ENCODE results near the gene FKBP9. TPM values are rescaled to one million over a fixed set of nuclear protein-coding genes. Genes with fewer than 3 reads are reported as not detected.
A peak's percentile ranks its signal among the peaks of the same experiment; 100 is the strongest.

The FKBP9 gene
- total RNA-seq, 5 donors from 2014 or later (not counting 1 experiment from before 2014, with no cell fraction given): 1.1 to 1.9 (median 1.6) TPM; not detected in 2

DNA sequence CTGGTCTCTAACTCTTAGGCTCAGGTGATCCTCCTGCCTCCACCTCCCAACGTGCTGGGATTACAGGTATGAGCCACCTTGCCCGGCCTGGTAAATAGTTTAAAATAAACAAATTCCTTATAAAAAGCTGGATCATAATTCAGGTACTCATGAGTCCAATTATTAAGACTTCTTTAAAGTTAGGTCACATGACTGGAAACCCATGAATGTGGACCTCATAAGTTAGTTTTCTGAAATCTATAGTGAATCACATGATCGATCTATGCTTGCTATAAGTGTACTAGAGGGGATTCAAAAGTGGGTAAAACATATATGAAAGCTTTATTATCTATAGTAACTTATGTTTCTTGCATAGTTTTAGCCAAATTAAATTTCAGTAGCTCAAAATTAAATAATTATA lies 91.0 kb downstream of the FKBP9 start:
- ChIA-PET POLR2A (interaction anchor here in 1 of 2 donors (0.7 kb wide), 1 partner anchor 14 kb away, joined by 4 read pairs; no protein-coding TSS in a partner anchor), CTCF (interaction anchor here (0.6 to 2.5 kb wide), 6 partner anchors 8 to 202 kb away, joined by 3 to 26 read pairs (median 4); no protein-coding TSS in a partner anchor)
- DNase-seq (no peak), ATAC-seq (replicated peaks in 1 of 4) (no peak)
- Mint-ChIP-seq H3K36me3 (no peaks in the 10 kb centered on the region), H3K9me3 (no peaks in the 10 kb centered on the region), H3K4me3 (no peak overlapping the region), H3K27ac (no peak overlapping the region), H3K27me3 (no peaks in the 10 kb centered on the region), H3K4me1 (peaks cover 47 to 68% (median 63%) of the 10 kb centered on the region in 3 donors)
- no CpG with 5 or more reads among the region's 3 CpGs for WGBS (ENCODE audit: insufficient coverage)
- H3K36me3 ChIP-seq (ENCODE audit: control insufficient read depth in 2 of 2, extremely low read depth in 1 of 2, insufficient read depth in 1 of 2, low read length in 1 of 2): no peaks in the 10 kb centered on the region
- no peak overlapping the region for H3K4me3 ChIP-seq (ENCODE audit: control insufficient read depth in 1 of 2, extremely low read depth in 1 of 2, low read length in 1 of 2)
- no peaks in the 10 kb centered on the region for H3K9me3 ChIP-seq
- H3K27me3 ChIP-seq (replicated peaks in 1 of 2; ENCODE audit: control insufficient read depth in 2 of 2, extremely low read depth in 1 of 2, insufficient read depth in 2 of 2, low read length in 1 of 2): no peaks in the 10 kb centered on the region
- peaks cover 4 to 16% of the 10 kb centered on the region in 2 experiments for H3K4me1 ChIP-seq (ENCODE audit: control insufficient read depth in 1 of 2, extremely low read depth in 1 of 2, insufficient read depth in 2 of 2, low read length in 2 of 2)
- no peak overlapping the region for H3K27ac ChIP-seq (ENCODE audit: low read length)

DNA sequence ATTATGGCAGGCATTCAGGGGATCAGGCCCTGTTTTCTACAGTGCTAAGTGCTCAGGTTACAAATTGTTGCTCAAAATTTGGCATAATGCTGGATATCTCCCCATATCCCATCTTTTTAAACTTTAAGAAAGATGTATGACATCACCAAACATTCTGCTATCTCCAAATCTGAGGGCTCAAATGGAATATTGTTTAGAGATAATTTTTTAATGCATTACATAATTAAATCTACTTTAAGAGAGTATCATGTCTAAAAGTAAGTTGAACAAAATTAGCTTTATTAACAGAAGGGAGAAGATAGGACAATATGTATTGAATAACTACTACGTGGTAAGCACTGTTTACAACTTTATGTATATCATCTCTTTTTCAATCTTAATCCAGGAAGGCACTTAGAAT lies 91.5 kb downstream of the FKBP9 start:
- H3K4me1 ChIP-seq (ENCODE audit: control insufficient read depth in 1 of 2, extremely low read depth in 1 of 2, insufficient read depth in 2 of 2, low read length in 2 of 2): peaks cover 5 to 18% of the 10 kb centered on the region in 2 experiments
- H3K27me3 ChIP-seq (replicated peaks in 1 of 2; ENCODE audit: control insufficient read depth in 2 of 2, extremely low read depth in 1 of 2, insufficient read depth in 2 of 2, low read length in 1 of 2): no peaks in the 10 kb centered on the region
- no peaks in the 10 kb centered on the region for H3K9me3 Mint-ChIP-seq
- no peak overlapping the region for H3K27ac Mint-ChIP-seq
- no peaks in the 10 kb centered on the region for H3K27me3 Mint-ChIP-seq
- H3K4me3 ChIP-seq (ENCODE audit: control insufficient read depth in 1 of 2, extremely low read depth in 1 of 2, low read length in 1 of 2): no peak overlapping the region
- H3K36me3 Mint-ChIP-seq: no peaks in the 10 kb centered on the region
- no peak overlapping the region for H3K4me3 Mint-ChIP-seq
- ATAC-seq (replicated peaks in 1 of 4) (no peak), DNase-seq (no peak)
- H3K4me1 Mint-ChIP-seq: peaks cover 47 to 66% (median 61%) of the 10 kb centered on the region in 3 donors
- POLR2A ChIA-PET: interaction anchor here (0.7 to 0.8 kb wide), 2 partner anchors 9 to 14 kb away, joined by 3 to 4 read pairs; no protein-coding TSS in a partner anchor
- H3K9me3 ChIP-seq: no peaks in the 10 kb centered on the region
- no peak overlapping the region for H3K27ac ChIP-seq (ENCODE audit: low read length)
- H3K36me3 ChIP-seq (ENCODE audit: control insufficient read depth in 2 of 2, extremely low read depth in 1 of 2, insufficient read depth in 1 of 2, low read length in 1 of 2): no peaks in the 10 kb centered on the region
- CTCF ChIA-PET: interaction anchor here (0.6 to 2.5 kb wide), 8 partner anchors 8 to 202 kb away, joined by 3 to 26 read pairs (median 4); partner anchors contain the start of gene RP9 (in 1 of the 2)
- WGBS (ENCODE audit: insufficient coverage): no CpG with 5 or more reads among the region's 1 CpG

- Mint-ChIP-seq H3K27me3 (no peaks in the 10 kb centered on the region), H3K27ac (peak overlapping the region; percentile 38 to 41), H3K9me3 (no peaks in the 10 kb centered on the region), H3K4me1 (peaks cover 53 to 71% (median 63%) of the 10 kb centered on the region in 3 donors), H3K4me3 (no peak overlapping the region), H3K36me3 (no peaks in the 10 kb centered on the region)
- H3K4me3 ChIP-seq (ENCODE audit: control insufficient read depth in 1 of 2, extremely low read depth in 1 of 2, low read length in 1 of 2): no peak overlapping the region
- H3K27me3 ChIP-seq (replicated peaks in 1 of 2; ENCODE audit: control insufficient read depth in 2 of 2, extremely low read depth in 1 of 2, insufficient read depth in 2 of 2, low read length in 1 of 2): no peaks in the 10 kb centered on the region
- WGBS (ENCODE audit: insufficient coverage): no CpG with 5 or more reads among the region's 1 CpG
- no peaks in the 10 kb centered on the region for H3K9me3 ChIP-seq
- ChIA-PET POLR2A (no interaction called here), CTCF (interaction anchor here (0.6 to 5.5 kb wide), 9 partner anchors 10 to 205 kb away, joined by 4 to 30 read pairs (median 5); partner anchors contain the start of gene NT5C3A (in 1 of the 2))
- no peaks in the 10 kb centered on the region for H3K36me3 ChIP-seq (ENCODE audit: control insufficient read depth in 2 of 2, extremely low read depth in 1 of 2, insufficient read depth in 1 of 2, low read length in 1 of 2)
- ATAC-seq (replicated peaks in 1 of 4) (peak in 3 of 4 experiments; percentile 52 to 74 (median 62)), DNase-seq (peak in 19 of 35 experiments; percentile 2 to 74 (median 17))
- H3K4me1 ChIP-seq (ENCODE audit: control insufficient read depth in 1 of 2, extremely low read depth in 1 of 2, insufficient read depth in 2 of 2, low read length in 2 of 2): peaks cover 9 to 27% of the 10 kb centered on the region in 2 experiments
- H3K27ac ChIP-seq (ENCODE audit: low read length): no peak overlapping the region
Measured at GRCh38 chr7:33050535-33051318, 93.5 kb downstream of the FKBP9 start.

- H3K4me1 Mint-ChIP-seq: peaks cover 61 to 70% (median 70%) of the 10 kb centered on the region in 3 donors
- H3K9me3 ChIP-seq: no peaks in the 10 kb centered on the region
- ChIA-PET CTCF (interaction anchor here (0.6 to 5.5 kb wide), 12 partner anchors 9 to 232 kb away, joined by 3 to 30 read pairs (median 3); partner anchors contain the start of genes NT5C3A (in 1 of the 2) and RP9 (in 1 of the 2)), POLR2A (interaction anchor here (0.5 to 1.0 kb wide), 4 partner anchors 13 to 113 kb away, joined by 3 to 9 read pairs (median 4); no protein-coding TSS in a partner anchor)
- H3K4me3 ChIP-seq (ENCODE audit: control insufficient read depth in 1 of 2, extremely low read depth in 1 of 2, low read length in 1 of 2): no peak overlapping the region
- no peaks in the 10 kb centered on the region for H3K36me3 ChIP-seq (ENCODE audit: control insufficient read depth in 2 of 2, extremely low read depth in 1 of 2, insufficient read depth in 1 of 2, low read length in 1 of 2)
- H3K4me1 ChIP-seq (ENCODE audit: control insufficient read depth in 1 of 2, extremely low read depth in 1 of 2, insufficient read depth in 2 of 2, low read length in 2 of 2): peaks cover 7 to 19% of the 10 kb centered on the region in 2 experiments
- no peak for DNase-seq
- no peaks in the 10 kb centered on the region for H3K9me3 Mint-ChIP-seq
- no CpG with 5 or more reads among the region's 1 CpG for WGBS (ENCODE audit: insufficient coverage)
- H3K27ac Mint-ChIP-seq: peak overlapping the region; percentile 59 to 89
- ATAC-seq (replicated peaks in 1 of 4): no peak
- no peaks in the 10 kb centered on the region for H3K27me3 ChIP-seq (replicated peaks in 1 of 2; ENCODE audit: control insufficient read depth in 2 of 2, extremely low read depth in 1 of 2, insufficient read depth in 2 of 2, low read length in 1 of 2)
- H3K4me3 Mint-ChIP-seq: peak overlapping the region in 1 of 3 donors; percentile 6
- peaks cover 9% of the 10 kb centered on the region for H3K36me3 Mint-ChIP-seq
- peak overlapping the region; percentile 76 for H3K27ac ChIP-seq (ENCODE audit: low read length)
- H3K27me3 Mint-ChIP-seq: no peaks in the 10 kb centered on the region
Measured at GRCh38 chr7:33053721-33054120, 96.5 kb downstream of the FKBP9 start.

- Histone ChIP-seq H3K27me3 (replicated peaks in 1 of 2; ENCODE audit: control insufficient read depth in 2 of 2, extremely low read depth in 1 of 2, insufficient read depth in 2 of 2, low read length in 1 of 2) (no peaks in the 10 kb centered on the region), H3K4me3 (ENCODE audit: control insufficient read depth in 1 of 2, extremely low read depth in 1 of 2, low read length in 1 of 2) (no peak overlapping the region), H3K4me1 (ENCODE audit: control insufficient read depth in 1 of 2, extremely low read depth in 1 of 2, insufficient read depth in 2 of 2, low read length in 2 of 2) (peaks cover 7 to 19% of the 10 kb centered on the region in 2 experiments), H3K9me3 (no peaks in the 10 kb centered on the region), H3K27ac (ENCODE audit: low read length) (peak overlapping the region; percentile 76), H3K36me3 (ENCODE audit: control insufficient read depth in 2 of 2, extremely low read depth in 1 of 2, insufficient read depth in 1 of 2, low read length in 1 of 2) (no peaks in the 10 kb centered on the region)
- H3K36me3 Mint-ChIP-seq: peaks cover 10% of the 10 kb centered on the region
- DNase-seq (peak in 2 of 35 experiments; percentile 15 to 57), ATAC-seq (replicated peaks in 1 of 4) (peak; percentile 76 to 92 (median 84))
- peaks cover 61 to 72% (median 72%) of the 10 kb centered on the region in 3 donors for H3K4me1 Mint-ChIP-seq
- no CpG with 5 or more reads among the region's 2 CpGs for WGBS (ENCODE audit: insufficient coverage)
- POLR2A ChIA-PET: interaction anchor here (0.5 to 1.0 kb wide), 4 partner anchors 14 to 114 kb away, joined by 3 to 9 read pairs (median 4); no protein-coding TSS in a partner anchor
- no peaks in the 10 kb centered on the region for H3K27me3 Mint-ChIP-seq
- H3K9me3 Mint-ChIP-seq: no peaks in the 10 kb centered on the region
- H3K4me3 Mint-ChIP-seq: no peak overlapping the region
- peak overlapping the region; percentile 59 to 89 for H3K27ac Mint-ChIP-seq
- CTCF ChIA-PET: interaction anchor here (0.6 to 5.5 kb wide), 16 partner anchors 8 to 233 kb away, joined by 3 to 30 read pairs (median 3); partner anchors contain the start of genes NT5C3A (in 1 of the 2) and RP9 (in 1 of the 2)
Measured at GRCh38 chr7:33054261-33054964, 97.2 kb downstream of the FKBP9 start.

Measured in T-cell (primary cell).